Activated T-cell treated with anti-CD3 and anti-CD28 coated beads, Interleukin-2, amount 50 U/mL, for 72 hours (primary cell): Measurements from ENCODE around the gene YEATS2. TPM values are rescaled to one million over a fixed set of nuclear protein-coding genes. Genes with fewer than 3 reads are reported as not detected.
"Not testable (repeated sequence)": the region's sequence is repeated elsewhere in the genome, so short reads cannot be mapped to it uniquely, and the experiment has no call there.

ENCODE experiments used
- ATAC-seq, 2 donors: fragments of 150-1000 bp; cut with Tn5 transposase; replicated peaks in 1 of 2; 2 replicates each; pipeline ENCODE4 v1.10.0; 2021; ENCODE audit warnings: moderate library complexity in 2 of 2, mild to moderate bottlenecking in 1 of 2
- DNase-seq, 2 donors: peaks; one replicate each; pipeline ENCODE4 v3.0.0; 2021 to 2022; ENCODE audit warnings: mixed read lengths in 1 of 2
- H3K27ac Mint-ChIP-seq: one replicate; pipeline ENCODE4 v1.8.0; 2022; ENCODE audit warnings: mild to moderate bottlenecking, moderate library complexity, mixed read lengths
- H3K27me3 Mint-ChIP-seq: one replicate; pipeline ENCODE4 v1.8.0; 2022; ENCODE audit warnings: low read depth, mixed read lengths
- H3K36me3 Mint-ChIP-seq, 2 donors: one replicate each; pipeline ENCODE4 v1.8.0; 2022; ENCODE audit warnings: mixed read lengths in 2 of 2, mild to moderate bottlenecking in 1 of 2; ENCODE audit not compliant: insufficient read depth in 2 of 2
- H3K4me1 Mint-ChIP-seq: one replicate; pipeline ENCODE4 v1.8.0; 2022; ENCODE audit warnings: low read depth, mixed read lengths
- H3K4me3 Mint-ChIP-seq, 2 donors: one replicate each; pipeline ENCODE4 v1.8.0; 2022; ENCODE audit warnings: mild to moderate bottlenecking in 2 of 2, mixed read lengths in 2 of 2, moderate library complexity in 2 of 2
- H3K9me3 Mint-ChIP-seq, 2 donors: one replicate each; pipeline ENCODE4 v1.8.0; 2022; ENCODE audit warnings: mixed read lengths in 2 of 2
- total RNA-seq, 2 donors: library from RNA; stranded (reverse); gene quantifications; one replicate each; pipeline ENCODE4 v1.2.3, GENCODE V29; 2022

Gene YEATS2
- total RNA-seq, 2 donors from 2014 or later, result 44.6 to 52.2 TPM

- no peaks in the 10 kb centered on the region for H3K9me3 Mint-ChIP-seq
- ATAC-seq, result no peak
- H3K36me3 Mint-ChIP-seq, result peaks cover 7 to 32% of the 10 kb centered on the region in 2 donors
- no peak for DNase-seq
- H3K27ac Mint-ChIP-seq, result no peak overlapping the region
- H3K4me3 Mint-ChIP-seq, result no peak overlapping the region
- peaks cover 6% of the 10 kb centered on the region for H3K4me1 Mint-ChIP-seq
- no peaks in the 10 kb centered on the region for H3K27me3 Mint-ChIP-seq
Observed at GRCh38 chr3:183730361-183730760, 32.8 kb downstream of the YEATS2 start.

- H3K27me3 Mint-ChIP-seq, result no peaks in the 10 kb centered on the region
- ATAC-seq (no peak), DNase-seq (no peak)
- no peak overlapping the region for H3K4me3 Mint-ChIP-seq
- H3K9me3 Mint-ChIP-seq, result no peaks in the 10 kb centered on the region
- H3K27ac Mint-ChIP-seq, result no peak overlapping the region
- peaks cover 3 to 41% of the 10 kb centered on the region in 2 donors for H3K36me3 Mint-ChIP-seq
- H3K4me1 Mint-ChIP-seq, result peaks cover 6% of the 10 kb centered on the region
Observed at GRCh38 chr3:183731611-183732010, 34.0 kb downstream of the YEATS2 start.

- DNase-seq (no peak), ATAC-seq (no peak)
- Mint-ChIP-seq H3K9me3 (no peaks in the 10 kb centered on the region), H3K27me3 (no peaks in the 10 kb centered on the region), H3K36me3 (peaks cover 8 to 44% of the 10 kb centered on the region in 2 donors), H3K27ac (no peak overlapping the region), H3K4me1 (peaks cover 6% of the 10 kb centered on the region), H3K4me3 (no peak overlapping the region)
Observed at GRCh38 chr3:183733553-183733952, 36.0 kb downstream of the YEATS2 start.

DNA sequence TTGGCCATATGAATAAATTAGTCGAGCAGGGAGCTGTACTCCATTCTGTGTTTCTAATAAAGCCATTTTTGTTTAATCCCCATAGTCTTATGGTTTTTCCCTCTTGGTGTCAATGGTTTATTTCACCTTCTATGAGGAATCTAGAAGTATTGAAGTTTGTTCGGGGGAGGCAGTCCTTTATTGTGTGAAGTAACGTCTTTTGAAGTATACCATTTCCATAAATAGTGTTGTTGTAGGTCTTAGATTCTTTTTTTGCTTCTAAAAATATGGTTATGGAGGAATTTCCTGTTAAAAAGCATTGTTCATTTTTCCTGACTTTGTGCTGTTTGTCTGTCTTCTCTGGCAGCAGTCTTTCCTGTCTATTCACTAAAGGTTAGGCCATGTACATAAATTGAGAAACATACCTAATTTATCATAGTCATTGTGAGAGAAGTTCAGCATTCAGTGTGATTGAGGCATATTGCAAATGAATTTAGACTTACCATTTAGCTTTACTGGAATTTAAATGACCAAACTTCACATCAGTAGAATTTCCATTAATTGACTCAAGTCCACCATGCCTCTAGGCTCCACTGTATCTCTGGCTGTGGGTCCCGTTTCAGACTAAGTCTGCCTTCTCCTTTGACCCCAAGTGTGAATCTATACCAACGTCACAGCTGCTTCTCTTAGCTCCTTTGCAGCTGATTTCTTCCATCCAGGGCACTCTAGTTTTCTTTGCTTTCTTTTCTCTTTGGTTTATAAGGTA is 37.3 kb downstream of the YEATS2 start:
- peaks cover 6% of the 10 kb centered on the region for H3K4me1 Mint-ChIP-seq
- ATAC-seq (no peak), DNase-seq (no peak)
- no peak overlapping the region for H3K4me3 Mint-ChIP-seq
- no peaks in the 10 kb centered on the region for H3K27me3 Mint-ChIP-seq
- H3K9me3 Mint-ChIP-seq, result no peaks in the 10 kb centered on the region
- H3K27ac Mint-ChIP-seq, result no peak overlapping the region
- H3K36me3 Mint-ChIP-seq, result peaks cover 8 to 40% of the 10 kb centered on the region in 2 donors

DNA sequence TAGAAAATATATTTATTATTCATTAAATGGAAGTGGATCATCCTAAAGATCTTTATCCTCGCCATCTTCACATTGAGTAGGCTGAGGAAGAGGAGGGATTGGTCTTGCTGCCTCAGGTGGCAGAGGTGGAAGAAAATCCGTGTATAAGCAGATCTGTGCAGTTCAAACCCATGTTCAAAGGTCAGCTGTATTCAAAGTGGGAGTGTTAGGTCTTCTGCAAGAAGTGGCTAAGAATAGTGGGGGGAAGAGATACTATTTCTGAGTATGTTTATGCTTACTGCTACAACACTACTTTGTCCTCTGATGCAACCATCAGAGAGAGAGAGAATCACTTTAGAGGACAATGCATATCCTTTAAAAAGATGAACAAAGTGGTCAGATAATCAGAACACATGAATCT is 39.5 kb downstream of the YEATS2 start:
- Mint-ChIP-seq H3K36me3 (peaks cover 6 to 36% of the 10 kb centered on the region in 2 donors), H3K27me3 (no peaks in the 10 kb centered on the region), H3K4me1 (peaks cover 6% of the 10 kb centered on the region), H3K9me3 (no peaks in the 10 kb centered on the region), H3K27ac (no peak overlapping the region), H3K4me3 (no peak overlapping the region)
- no peak for DNase-seq
- ATAC-seq, result no peak

GRCh38 chr3:183740154-183740553 is 42.6 kb downstream of the YEATS2 start:
- not testable (repeated sequence) for H3K9me3 Mint-ChIP-seq, H3K4me1 Mint-ChIP-seq, H3K4me3 Mint-ChIP-seq, H3K27me3 Mint-ChIP-seq, DNase-seq, ATAC-seq, H3K27ac Mint-ChIP-seq
- peaks cover 6 to 26% of the 10 kb centered on the region in 2 donors for H3K36me3 Mint-ChIP-seq

DNA sequence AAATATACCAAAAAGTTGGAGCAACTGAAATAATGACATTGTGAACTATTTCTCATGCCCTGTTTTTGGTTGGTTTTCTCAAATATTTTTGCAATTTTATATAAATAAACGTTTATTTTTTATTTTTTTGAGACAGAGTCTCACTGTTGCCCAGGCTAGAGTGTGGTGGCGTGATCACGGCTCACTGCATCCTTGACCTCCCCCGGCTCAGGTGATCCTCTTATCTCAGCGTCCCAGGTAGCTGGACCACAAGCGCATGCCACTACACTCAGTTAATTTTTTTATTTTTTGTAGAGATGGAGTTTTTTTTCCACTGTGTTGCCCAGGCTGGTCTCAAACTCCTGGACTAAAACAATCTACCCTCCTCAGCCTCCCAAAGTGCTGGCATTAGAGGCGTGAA is 45.6 kb downstream of the YEATS2 start:
- no peaks in the 10 kb centered on the region for H3K27me3 Mint-ChIP-seq
- H3K27ac Mint-ChIP-seq, result no peak overlapping the region
- peaks cover 2 to 9% of the 10 kb centered on the region in 2 donors for H3K36me3 Mint-ChIP-seq
- ATAC-seq (no peak), DNase-seq (no peak)
- H3K4me3 Mint-ChIP-seq, result no peak overlapping the region
- no peaks in the 10 kb centered on the region for H3K4me1 Mint-ChIP-seq
- no peaks in the 10 kb centered on the region for H3K9me3 Mint-ChIP-seq

- no peaks in the 10 kb centered on the region for H3K27me3 Mint-ChIP-seq
Observed at GRCh38 chr3:183745300-183746098, 47.9 kb downstream of the YEATS2 start.

GRCh38 chr3:183754052-183754451 is 56.5 kb downstream of the YEATS2 start:
- no peak for DNase-seq
- Mint-ChIP-seq H3K36me3 (peaks cover 5 to 22% of the 10 kb centered on the region in 2 donors), H3K4me3 (no peak overlapping the region), H3K9me3 (no peaks in the 10 kb centered on the region), H3K4me1 (no peaks in the 10 kb centered on the region), H3K27ac (peak overlapping the region; percentile 22), H3K27me3 (no peaks in the 10 kb centered on the region)
- ATAC-seq, result no peak

More at GRCh38 chr3:183745300-183746098, 47.9 kb downstream of the YEATS2 start:
- Mint-ChIP-seq H3K36me3 (peaks cover 5 to 16% of the 10 kb centered on the region in 2 donors), H3K4me3 (no peak overlapping the region), H3K27ac (no peak overlapping the region), H3K9me3 (no peaks in the 10 kb centered on the region), H3K4me1 (no peaks in the 10 kb centered on the region)
- ATAC-seq, result no peak
- DNase-seq, result no peak

- no peaks in the 10 kb centered on the region for H3K4me1 Mint-ChIP-seq
- no peaks in the 10 kb centered on the region for H3K27me3 Mint-ChIP-seq
- H3K27ac Mint-ChIP-seq, result no peak overlapping the region
- no peak for ATAC-seq
- H3K4me3 Mint-ChIP-seq, result no peak overlapping the region
- no peaks in the 10 kb centered on the region for H3K9me3 Mint-ChIP-seq
- peaks cover 3 to 16% of the 10 kb centered on the region in 2 donors for H3K36me3 Mint-ChIP-seq
- DNase-seq, result no peak
Observed at GRCh38 chr3:183762304-183762703, 64.7 kb downstream of the YEATS2 start.

DNA sequence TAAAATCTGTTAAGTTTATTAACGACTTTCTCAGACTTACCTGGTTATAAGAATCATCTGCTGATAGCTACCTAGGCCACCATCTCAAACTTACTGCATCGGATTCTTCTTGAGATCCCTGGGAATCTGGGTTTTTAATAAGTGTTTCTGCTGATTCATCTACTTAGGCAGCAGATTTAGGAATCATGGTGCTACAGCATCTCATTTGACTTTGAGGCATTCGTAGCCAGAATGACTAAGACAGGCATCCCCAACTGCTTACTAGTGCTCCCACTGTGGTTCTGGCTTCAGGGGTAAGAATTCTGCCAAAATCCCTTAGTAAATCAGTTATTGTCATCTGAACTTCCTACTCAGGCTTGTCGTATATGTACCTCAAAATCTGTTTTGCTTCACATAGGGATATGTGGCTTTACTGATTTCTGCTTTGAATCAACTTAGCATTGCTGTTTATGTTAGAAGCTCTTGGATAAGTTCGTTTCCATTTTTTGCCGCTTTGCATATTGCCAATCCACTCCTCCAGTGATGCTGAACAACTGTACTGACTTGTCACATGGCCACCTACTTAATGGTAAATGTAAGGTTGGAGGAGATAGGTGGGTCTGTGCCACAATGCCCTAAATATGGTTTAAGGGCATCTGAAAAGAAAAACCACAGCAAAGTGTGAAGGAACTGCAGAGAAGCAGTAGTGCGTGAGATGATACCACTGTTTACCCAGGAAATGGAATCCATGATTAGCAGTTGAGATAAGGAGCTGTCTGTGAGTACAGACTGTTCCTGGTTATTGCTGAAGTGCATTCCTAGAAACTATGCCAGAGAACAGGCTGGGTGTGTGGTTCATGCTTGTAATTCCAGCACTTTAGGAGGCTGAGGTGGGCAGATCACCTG is 67.5 kb downstream of the YEATS2 start:
- Mint-ChIP-seq H3K27me3 (no peaks in the 10 kb centered on the region), H3K4me3 (no peak overlapping the region), H3K27ac (no peak overlapping the region), H3K36me3 (peaks cover 0 to 17% of the 10 kb centered on the region in 2 donors), H3K4me1 (no peaks in the 10 kb centered on the region), H3K9me3 (no peaks in the 10 kb centered on the region)
- DNase-seq, result no peak
- no peak for ATAC-seq

DNA sequence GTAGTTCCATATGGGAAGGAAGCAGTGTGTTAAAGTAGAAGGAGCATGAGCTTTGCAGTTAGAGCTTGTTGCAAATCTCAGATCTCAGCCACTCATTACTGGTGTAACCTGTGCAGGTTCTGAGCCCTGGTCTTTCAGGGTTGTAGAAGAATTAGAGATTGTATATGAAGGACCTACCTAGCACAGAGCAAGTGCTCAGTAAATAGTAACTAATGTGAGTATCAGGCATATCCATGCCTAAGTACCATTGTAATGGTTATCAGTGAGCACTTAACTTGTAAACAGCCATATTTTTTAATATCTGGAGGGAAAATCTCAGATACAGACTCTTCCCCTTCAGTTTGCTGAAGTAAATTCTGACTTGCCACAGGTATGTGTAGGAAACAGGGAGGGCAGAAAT is 68.5 kb downstream of the YEATS2 start:
- no peak for DNase-seq
- no peak for ATAC-seq
- Mint-ChIP-seq H3K27ac (peak overlapping the region; percentile 29), H3K9me3 (no peaks in the 10 kb centered on the region), H3K27me3 (no peaks in the 10 kb centered on the region), H3K4me1 (no peaks in the 10 kb centered on the region), H3K36me3 (peaks cover 0 to 16% of the 10 kb centered on the region in 2 donors), H3K4me3 (no peak overlapping the region)
